Measurements from ENCODE around the gene CTBP2. TPM values are rescaled to one million over a fixed set of nuclear protein-coding genes. Genes with fewer than 3 reads are reported as not detected.

Gene CTBP2
- total RNA-seq, 1 experiment from 2014 or later = 67.8 TPM

DNA sequence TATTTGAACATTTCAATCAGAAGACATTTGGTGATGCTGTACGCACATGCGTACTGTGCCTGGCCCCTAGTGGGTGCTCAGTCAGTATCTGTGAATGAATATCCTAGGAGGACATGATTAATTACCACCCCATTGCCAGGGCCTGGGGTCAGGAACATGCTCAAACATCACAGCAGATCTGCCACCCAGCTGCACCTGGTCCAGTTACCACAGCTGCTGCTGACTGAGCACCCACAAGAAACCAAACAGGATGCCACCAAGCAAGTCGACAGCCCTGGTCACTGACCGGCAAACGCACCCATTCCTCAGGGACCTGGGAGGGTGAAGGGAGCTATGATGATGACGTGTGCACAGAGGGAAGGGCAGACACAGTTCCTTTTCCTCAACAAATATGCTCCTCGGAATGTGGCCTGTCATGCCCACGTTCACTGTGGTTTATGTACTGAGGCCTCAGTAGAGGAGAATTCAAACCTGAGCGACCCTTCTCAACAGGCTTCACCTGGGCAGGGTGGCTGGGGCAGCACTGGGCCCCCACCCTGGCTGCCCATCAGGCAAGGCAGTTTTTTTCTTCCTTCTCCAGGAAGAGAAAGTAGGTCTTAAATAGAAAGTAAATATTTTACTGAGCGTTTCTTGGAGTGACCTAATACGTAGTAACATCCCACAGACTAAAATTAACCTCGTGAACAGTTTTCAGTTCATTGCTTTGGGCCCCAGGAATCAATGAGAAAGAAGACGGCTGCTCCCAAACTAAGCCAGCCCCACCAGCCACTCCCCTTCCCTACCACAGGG, 13.4 kb downstream of the CTBP2 start:
- Histone ChIP-seq H3K36me3 (peaks cover 8% of the 10 kb centered on the region), H3K4me1 (peaks cover 27% of the 10 kb centered on the region), H3K4me3 (no peak overlapping the region), H3K27ac (no peak overlapping the region), H3K9me3 (replicated peaks) (no peaks in the 10 kb centered on the region), H3K27me3 (no peaks in the 10 kb centered on the region)
- DNase-seq = no peak

DNA sequence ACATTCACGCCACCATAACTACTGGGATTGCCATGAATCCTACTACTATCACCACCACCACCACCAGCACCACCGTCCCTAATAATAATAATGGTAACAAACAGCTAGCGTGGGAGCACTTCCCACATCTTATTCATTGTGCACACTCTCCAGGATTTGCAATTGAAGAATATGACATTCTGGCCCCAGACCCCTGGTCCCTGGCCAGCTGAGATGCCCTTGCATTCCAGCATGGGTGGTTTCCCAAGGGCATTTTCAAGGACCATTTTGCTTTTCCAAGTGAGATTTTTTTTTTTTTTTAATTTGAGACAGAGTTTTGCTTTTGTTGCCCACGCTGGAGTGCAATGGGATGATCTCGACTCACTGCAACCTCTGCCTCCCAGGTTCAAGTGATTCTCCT, 14.7 kb downstream of the CTBP2 start:
- Histone ChIP-seq H3K4me1 (peaks cover 35% of the 10 kb centered on the region), H3K4me3 (no peak overlapping the region)

DNA sequence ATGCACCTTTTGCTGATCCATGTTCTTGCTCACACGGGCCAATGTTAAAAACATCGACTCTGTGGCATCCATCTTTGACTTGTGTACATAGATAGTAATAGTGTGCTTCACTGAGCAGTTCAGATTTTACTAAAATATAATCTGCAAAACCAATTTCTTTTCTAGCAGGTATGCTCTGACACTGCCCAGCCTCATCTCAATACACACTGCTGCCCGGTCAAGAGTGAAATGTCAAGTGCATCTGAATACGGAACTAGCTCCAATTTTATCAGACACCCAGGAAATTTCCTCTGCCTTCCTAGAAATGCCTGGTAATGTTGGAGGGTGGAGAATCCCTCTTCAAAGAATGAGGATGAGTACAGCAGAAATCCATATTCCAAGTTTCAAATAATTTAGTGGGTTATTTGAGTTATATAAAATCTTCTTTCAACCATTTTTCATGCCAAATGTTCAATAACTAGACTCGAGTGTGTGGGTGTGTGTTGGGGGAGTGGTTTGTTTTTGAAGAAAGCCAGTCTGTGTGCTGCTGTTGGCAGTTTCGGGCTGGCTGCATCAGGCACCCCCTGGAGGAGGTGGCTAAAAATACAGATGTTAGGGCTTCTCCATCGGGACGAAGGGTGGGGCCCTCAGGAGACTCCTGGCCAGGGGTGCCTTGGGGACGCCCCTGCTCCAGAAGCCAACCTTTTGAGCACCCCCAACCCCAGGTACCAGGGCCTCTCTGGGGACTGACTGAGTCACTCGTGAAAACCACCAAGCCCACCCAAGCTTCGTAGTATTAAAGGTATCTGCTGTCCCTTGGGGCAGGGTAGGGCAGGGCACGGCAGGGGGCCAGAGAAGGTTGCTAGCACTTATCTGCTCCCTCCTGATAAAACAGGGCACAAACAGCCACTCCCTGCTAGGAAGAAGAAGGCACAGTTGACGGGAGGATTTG, 15.4 kb downstream of the CTBP2 start:
- H3K27me3 ChIP-seq = no peaks in the 10 kb centered on the region
- DNase-seq = peak; percentile 22 to 38
- peaks cover 35% of the 10 kb centered on the region for H3K4me1 ChIP-seq

More for the DNA sequence above, 14.7 kb downstream of the CTBP2 start:
- H3K9me3 ChIP-seq (replicated peaks) = no peaks in the 10 kb centered on the region
- peaks cover 3% of the 10 kb centered on the region for H3K36me3 ChIP-seq
- no peak for DNase-seq
- no peak overlapping the region for H3K27ac ChIP-seq
- no peaks in the 10 kb centered on the region for H3K27me3 ChIP-seq

DNA sequence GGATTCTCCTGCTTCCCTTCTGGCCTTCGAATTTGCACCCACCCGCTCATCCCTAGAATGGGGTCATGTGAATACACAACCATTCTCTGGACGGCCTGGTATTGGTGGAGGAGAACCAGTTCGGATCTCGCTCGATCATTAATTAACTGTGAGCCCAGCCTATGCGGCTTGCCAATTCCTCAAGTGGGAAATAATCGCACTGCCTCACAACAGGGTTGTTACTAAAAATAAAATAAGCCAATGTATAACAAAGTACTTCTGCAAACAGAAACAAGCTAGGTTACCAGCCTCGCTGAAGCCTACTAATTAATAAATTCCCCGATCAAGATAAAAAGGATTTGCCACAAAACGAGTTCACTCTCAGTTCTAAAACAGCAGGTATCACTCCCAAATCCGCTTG, 16.2 kb downstream of the CTBP2 start:
- H3K9me3 ChIP-seq (replicated peaks) = no peaks in the 10 kb centered on the region
- H3K27me3 ChIP-seq = no peaks in the 10 kb centered on the region
- H3K36me3 ChIP-seq = peaks cover 9% of the 10 kb centered on the region; the same call in 1 of the 2 replicates
- H3K4me1 ChIP-seq = peaks cover 31% of the 10 kb centered on the region
- no peak overlapping the region for H3K27ac ChIP-seq
- no peak for DNase-seq
- H3K4me3 ChIP-seq = no peak overlapping the region

More for the DNA sequence above, 15.4 kb downstream of the CTBP2 start:
- Histone ChIP-seq H3K9me3 (replicated peaks) (no peaks in the 10 kb centered on the region), H3K4me3 (no peak overlapping the region), H3K27ac (no peak overlapping the region), H3K36me3 (peaks cover 6% of the 10 kb centered on the region; the same call in 1 of the 2 replicates)

DNA sequence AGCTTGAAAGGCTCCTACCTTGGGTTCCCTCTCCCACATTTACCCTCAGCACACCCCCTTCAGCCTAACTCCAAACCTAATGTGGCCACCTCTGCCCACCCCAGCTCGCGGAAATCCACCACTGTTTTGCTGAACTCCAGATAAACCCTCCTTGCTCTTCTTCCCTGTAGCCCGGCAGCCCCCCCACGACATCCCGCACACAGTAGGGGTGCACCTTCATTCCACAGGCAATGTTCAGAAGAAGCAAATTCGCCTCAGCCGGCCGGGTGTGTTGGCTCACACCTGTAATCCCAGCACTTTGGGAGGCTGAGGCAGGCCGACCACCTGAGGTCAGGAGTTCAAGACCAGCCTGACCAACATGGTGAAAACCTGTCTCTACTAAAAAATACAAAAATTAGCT, 17.4 kb downstream of the CTBP2 start:
- Histone ChIP-seq H3K27ac (no peak overlapping the region), H3K4me3 (no peak overlapping the region), H3K4me1 (peaks cover 20% of the 10 kb centered on the region), H3K36me3 (peaks cover 13% of the 10 kb centered on the region; the same call in 1 of the 2 replicates), H3K27me3 (no peaks in the 10 kb centered on the region), H3K9me3 (replicated peaks) (no peaks in the 10 kb centered on the region)
- DNase-seq = no peak

DNA sequence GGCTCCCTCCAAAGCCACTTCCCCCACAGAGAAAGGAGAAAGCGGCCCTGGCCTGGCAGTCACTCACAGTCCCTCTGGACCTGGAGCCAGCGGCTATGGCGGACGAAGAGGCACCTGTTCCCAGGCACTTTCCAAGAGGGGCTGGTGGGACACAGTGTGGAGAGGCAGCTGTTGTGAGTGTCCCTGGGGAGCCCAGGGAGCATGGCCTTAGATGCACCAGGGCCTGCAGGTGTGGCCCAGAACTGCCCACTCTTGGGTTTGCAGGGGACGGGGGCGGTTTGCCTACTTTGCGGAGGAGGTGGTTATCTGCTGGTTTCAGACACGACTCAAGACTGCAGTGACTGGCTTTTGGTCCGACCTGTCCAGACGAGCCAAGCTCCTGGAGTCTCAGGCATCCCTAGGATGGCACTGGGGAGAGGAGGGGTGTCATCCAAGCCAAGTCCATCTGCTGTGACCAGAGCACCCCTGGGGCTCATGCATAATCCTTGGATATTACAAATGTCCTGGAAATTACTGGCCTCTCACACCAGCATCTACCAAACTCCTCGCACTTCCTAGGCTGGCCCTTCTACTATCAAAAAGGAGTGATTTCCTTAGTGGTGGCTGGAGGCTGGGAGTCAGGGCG, 18.4 kb downstream of the CTBP2 start:
- Histone ChIP-seq H3K27me3 (no peaks in the 10 kb centered on the region), H3K36me3 (peaks cover 15% of the 10 kb centered on the region; the same call in 1 of the 2 replicates), H3K4me1 (peaks cover 12% of the 10 kb centered on the region), H3K27ac (0 out of 2 replicates have a peak overlapping the region, but pooled peaks have one; percentile 10), H3K4me3 (no peak overlapping the region), H3K9me3 (replicated peaks) (no peaks in the 10 kb centered on the region)
- peak; percentile 73 to 80 for DNase-seq

DNA sequence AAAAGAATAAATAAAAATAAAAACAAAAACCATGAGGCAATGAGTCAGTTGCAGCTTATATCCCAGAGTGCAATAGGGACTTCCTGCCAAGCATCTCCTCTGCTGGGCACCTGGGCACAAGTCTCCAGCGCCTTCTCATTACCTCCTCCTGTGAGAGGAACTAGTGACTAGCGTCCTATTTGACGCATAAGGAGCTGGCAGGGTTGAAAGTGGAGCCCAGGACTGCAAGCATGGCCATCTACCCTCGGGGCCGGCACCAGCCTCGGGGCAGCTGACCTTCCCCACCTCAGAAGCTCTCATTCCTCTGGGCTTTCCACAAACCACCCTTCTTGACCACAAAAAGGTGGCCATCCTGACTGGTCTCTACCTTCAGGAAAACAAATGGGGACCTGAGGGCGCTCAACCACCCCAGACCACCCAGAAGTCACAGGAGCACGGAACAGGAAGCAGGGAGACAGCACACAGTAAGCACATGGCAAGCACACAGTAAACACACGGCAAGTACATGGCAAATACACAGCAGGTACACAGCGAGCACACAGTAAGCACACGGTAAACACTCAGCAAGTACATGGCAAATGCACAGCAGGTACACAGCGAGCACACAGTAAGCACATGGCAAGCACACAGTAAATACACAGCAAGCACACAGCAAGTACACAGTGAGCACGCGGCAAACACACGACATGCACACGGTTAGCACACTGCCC, 19.1 kb downstream of the CTBP2 start:
- DNase-seq = no peak
- H3K4me3 ChIP-seq = no peak overlapping the region
- H3K27me3 ChIP-seq = no peaks in the 10 kb centered on the region
- peaks cover 11% of the 10 kb centered on the region for H3K4me1 ChIP-seq
- no peaks in the 10 kb centered on the region for H3K9me3 ChIP-seq (replicated peaks)
- H3K27ac ChIP-seq = 0 out of 2 replicates have a peak overlapping the region, but pooled peaks have one; percentile 10
- peaks cover 18% of the 10 kb centered on the region for H3K36me3 ChIP-seq

DNA sequence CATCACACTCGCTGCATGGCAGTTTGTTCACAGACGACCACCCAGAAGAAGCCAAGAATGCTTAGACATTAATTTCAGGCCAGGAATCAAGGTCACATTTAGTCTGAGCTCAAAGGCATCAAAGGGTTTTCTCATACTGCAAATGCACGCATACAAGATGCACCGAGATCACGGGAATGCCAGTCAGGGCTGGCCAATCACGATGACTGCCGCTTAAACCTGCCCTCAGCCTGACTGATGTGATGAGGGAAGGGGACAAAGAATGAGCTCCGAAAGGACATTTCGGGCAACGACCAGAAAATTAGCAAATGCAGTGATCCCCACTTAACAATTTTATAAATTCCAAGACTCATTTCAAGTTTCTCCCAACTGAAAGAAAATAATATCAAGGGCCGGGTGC, 20.2 kb downstream of the CTBP2 start:
- Histone ChIP-seq H3K4me1 (peaks cover 11% of the 10 kb centered on the region), H3K36me3 (peaks cover 22% of the 10 kb centered on the region), H3K4me3 (no peak overlapping the region), H3K27ac (no peak overlapping the region), H3K9me3 (replicated peaks) (no peaks in the 10 kb centered on the region), H3K27me3 (no peaks in the 10 kb centered on the region)
- DNase-seq = no peak

DNA sequence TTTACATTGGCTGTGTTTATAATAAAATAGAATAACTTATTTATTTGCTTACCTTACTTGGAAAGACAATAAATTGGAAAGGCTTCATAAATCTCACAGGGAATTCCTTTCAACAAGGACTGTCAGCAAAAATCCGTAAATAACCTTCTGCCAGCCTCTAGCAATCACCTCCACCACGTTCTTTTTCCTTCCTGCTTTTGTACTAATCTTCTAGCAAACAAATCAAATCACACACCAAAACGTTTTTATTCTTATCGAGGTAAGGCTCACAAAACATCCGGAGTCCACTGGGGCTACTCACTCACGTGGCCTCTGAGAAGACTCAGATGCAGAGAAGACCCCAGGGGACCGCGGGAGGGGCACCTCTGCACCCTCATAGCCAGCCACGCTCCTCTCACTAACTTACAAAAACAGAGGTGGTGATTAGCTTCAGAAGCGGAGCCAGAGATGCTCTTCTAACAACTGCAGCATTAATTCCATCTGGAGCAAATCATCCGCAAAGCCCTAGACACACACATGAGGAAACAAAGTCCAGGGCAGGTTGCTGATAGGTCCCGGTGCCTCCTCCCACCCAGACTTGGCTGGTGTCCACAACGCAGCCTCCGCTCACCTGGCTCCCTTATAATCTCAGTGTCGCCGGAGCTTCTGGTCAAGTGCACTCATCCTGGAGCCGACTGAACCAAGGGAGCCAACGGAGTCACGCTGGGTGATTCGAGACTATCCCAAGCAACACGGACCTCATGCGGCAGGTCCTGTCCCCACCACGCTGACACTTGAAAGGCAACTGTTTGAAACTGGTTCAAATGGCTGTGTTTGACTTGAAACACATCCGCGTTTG, 22.5 kb downstream of the CTBP2 start:
- Histone ChIP-seq H3K36me3 (peaks cover 22% of the 10 kb centered on the region), H3K9me3 (replicated peaks) (no peaks in the 10 kb centered on the region), H3K27me3 (no peaks in the 10 kb centered on the region), H3K4me3 (no peak overlapping the region), H3K27ac (no peak overlapping the region), H3K4me1 (peaks cover 24% of the 10 kb centered on the region)
- no peak for DNase-seq

DNA sequence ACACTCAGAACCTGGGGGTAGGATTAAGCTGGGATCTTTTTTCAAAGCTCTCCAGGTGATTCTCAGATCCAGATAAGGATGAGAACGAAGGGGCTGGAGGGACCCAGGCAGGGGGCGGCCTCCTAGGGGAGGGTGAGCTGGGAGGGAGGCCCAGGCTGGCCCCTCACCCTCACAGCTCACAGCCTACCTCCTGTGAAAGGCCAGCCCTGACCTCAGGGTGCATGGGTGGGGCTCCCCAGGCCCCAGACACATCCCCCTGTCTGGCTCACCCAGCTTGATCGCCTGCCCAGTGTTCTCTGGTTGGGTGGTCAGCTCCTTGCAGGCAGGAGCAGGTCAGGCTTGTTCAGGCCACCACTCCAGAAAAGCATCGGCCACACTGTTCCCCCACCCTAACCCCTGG, 24.3 kb downstream of the CTBP2 start:
- no peaks in the 10 kb centered on the region for H3K9me3 ChIP-seq (replicated peaks)
- peaks cover 31% of the 10 kb centered on the region for H3K36me3 ChIP-seq

DNA sequence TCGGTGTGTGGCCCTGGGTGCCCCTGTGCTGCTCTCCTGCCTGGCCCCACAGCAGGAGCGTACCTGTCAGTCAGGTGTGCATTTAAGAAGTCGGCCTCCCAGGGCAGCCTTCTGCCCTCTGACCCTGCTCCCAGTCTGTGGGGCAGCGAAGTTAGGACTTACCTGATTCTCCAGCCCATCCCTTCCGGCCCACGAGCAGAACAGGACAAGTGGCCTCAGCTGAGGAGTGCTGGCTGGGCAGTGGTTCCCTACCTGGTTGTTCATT, 24.7 kb downstream of the CTBP2 start:
- H3K36me3 ChIP-seq = peaks cover 31% of the 10 kb centered on the region
- H3K4me3 ChIP-seq = no peak overlapping the region
- H3K9me3 ChIP-seq (replicated peaks) = no peaks in the 10 kb centered on the region
- H3K27ac ChIP-seq = no peak overlapping the region
- no peak for DNase-seq
- no peaks in the 10 kb centered on the region for H3K27me3 ChIP-seq
- peaks cover 24% of the 10 kb centered on the region for H3K4me1 ChIP-seq

More for the DNA sequence above, 24.3 kb downstream of the CTBP2 start:
- no peaks in the 10 kb centered on the region for H3K27me3 ChIP-seq
- H3K27ac ChIP-seq = no peak overlapping the region
- peaks cover 24% of the 10 kb centered on the region for H3K4me1 ChIP-seq
- H3K4me3 ChIP-seq = no peak overlapping the region
- DNase-seq = no peak

DNA sequence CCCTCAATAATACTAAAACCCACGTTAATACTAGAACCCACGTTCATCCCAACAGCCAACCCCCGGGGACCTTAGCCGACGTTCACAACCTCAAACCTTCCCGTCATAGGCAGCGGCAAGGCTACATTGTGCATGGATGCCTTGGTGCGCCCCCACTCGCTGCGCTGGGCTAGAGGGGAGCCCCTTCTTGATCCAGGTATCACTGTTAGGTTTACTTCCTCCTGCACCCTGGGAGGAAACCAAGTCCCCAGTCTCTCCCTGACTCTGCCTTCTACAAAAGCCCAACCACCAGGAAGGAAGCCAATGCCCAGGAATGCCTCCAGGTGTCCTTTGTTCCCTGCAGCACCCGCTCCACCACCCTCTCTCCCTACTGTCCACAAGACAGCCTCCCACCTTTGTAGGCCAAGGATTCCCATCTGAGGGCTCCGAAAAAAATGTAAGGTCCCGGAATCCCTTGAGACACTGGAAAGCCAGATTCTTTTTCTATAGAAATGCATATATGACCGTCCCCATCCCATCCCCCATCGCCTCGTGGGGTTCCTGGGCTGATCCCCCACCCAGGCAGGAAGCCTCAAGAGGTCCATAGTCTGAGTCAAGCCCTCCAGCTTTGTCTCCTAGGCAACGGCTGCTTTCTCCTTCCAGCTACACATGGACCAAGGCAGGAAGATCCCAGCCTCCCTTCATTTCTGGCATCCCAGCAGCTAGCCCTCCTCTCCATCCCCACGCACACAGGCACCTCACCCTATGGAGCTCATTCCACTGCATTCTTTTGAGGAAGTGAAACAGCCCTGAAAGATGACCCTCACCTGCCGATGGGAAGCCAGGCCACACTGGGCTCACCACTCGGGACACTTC, 25.2 kb downstream of the CTBP2 start:
- Histone ChIP-seq H3K27me3 (no peaks in the 10 kb centered on the region), H3K4me1 (peaks cover 24% of the 10 kb centered on the region), H3K9me3 (replicated peaks) (no peaks in the 10 kb centered on the region), H3K36me3 (peaks cover 30% of the 10 kb centered on the region), H3K27ac (no peak overlapping the region), H3K4me3 (no peak overlapping the region)
- DNase-seq = no peak

DNA sequence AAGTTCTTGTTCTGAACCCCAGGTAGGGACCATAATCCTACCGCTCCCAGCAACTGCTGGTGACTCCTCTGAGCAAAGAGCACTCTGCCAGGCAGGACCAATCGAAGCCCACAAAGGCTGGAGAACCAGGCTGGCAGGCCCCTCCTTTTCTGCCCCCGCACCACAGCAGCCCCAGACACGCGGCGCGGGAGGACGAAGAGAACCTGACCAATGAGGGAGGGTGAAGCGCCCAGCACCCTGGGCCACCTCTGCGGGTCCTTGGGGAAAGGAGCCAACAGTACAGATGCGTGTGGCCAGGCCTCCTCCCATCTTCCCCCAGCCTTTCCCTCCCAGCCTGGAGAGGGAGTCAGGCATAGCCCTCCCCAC, 25.9 kb downstream of the CTBP2 start:
- no peak for DNase-seq
- H3K27me3 ChIP-seq = no peaks in the 10 kb centered on the region
- peaks cover 24% of the 10 kb centered on the region for H3K4me1 ChIP-seq
- no peaks in the 10 kb centered on the region for H3K9me3 ChIP-seq (replicated peaks)
- H3K27ac ChIP-seq = no peak overlapping the region
- H3K36me3 ChIP-seq = peaks cover 28% of the 10 kb centered on the region
- no peak overlapping the region for H3K4me3 ChIP-seq

Measured in SJCRH30 (cell line).